Endothelial cell of umbilical vein (primary cell): ENCODE results near the gene ISG15. TPM values are rescaled to one million over a fixed set of nuclear protein-coding genes. Genes with fewer than 3 reads are reported as not detected.

ENCODE experiments used
- BruUV-seq: library from RNA; stranded (reverse); fragments of 400-500 nt; replicated peaks from 2 replicates; lab custom pipeline; 2021; lab: Mats Ljungman, UMichigan
- CTCF ChIA-PET: fragments of 300-600, 350-600 bp; sonication (Branson Sonifier 250); formaldehyde crosslinking; loops from one replicate; lab custom pipeline; 2021; ENCODE audit warnings: antibody characterized with exemption, inconsistent platforms; lab: Charles Lee
- POLR2A ChIA-PET: fragments of 300-600, 350-600 bp; sonication (Branson Sonifier 250); formaldehyde crosslinking; loops from one replicate; lab custom pipeline; 2021; ENCODE audit warnings: antibody characterized with exemption, inconsistent platforms; lab: Charles Lee
- DNase-seq: peaks from one replicate; pipeline ENCODE4 v3.0.0-alpha.2; 2011; ENCODE audit warnings: low read depth, low spot score
- FAIRE-seq: peaks from 2 replicates; lab custom pipeline; 2011; peaks lifted over from hg19 to GRCh38; lab: Jason Lieb, UNC
- H2AFZ ChIP-seq: 2 replicates; pipeline ENCODE4 v1.6.0; 2012; ENCODE audit warnings: low read depth, low read length, control low read depth, inconsistent platforms
- H3K27ac ChIP-seq: 2 replicates; pipeline ENCODE4 v1.5.1; 2011; ENCODE audit warnings: low read depth, mild to moderate bottlenecking, control low read depth, low read length, moderate library complexity; ENCODE audit not compliant: insufficient read depth
- H3K27me3 ChIP-seq, 2 experiments: 2 replicates each; pipeline versions ENCODE4 v1.6.0 to v1.6.1; 2011; ENCODE audit warnings: low read length in 2 of 2, mixed read lengths in 1 of 2; ENCODE audit not compliant: control insufficient read depth in 2 of 2, insufficient read depth in 2 of 2
- H3K36me3 ChIP-seq, 2 experiments: 2 replicates in 1 of 2; 3 replicates in 1 of 2; pipeline ENCODE4 v1.5.1; 2011; ENCODE audit warnings: low read length in 2 of 2, mild to moderate bottlenecking in 1 of 2, moderate library complexity in 1 of 2; ENCODE audit not compliant: control insufficient read depth in 2 of 2, insufficient read depth in 2 of 2; ENCODE audit errors: extremely low read depth in 1 of 2
- H3K4me1 ChIP-seq: 3 replicates; pipeline ENCODE4 v1.5.1; 2011; ENCODE audit warnings: mild to moderate bottlenecking, low read length; ENCODE audit not compliant: control insufficient read depth, insufficient read depth; ENCODE audit errors: extremely low read depth
- H3K4me2 ChIP-seq: 2 replicates; pipeline ENCODE4 v1.6.1; 2011; ENCODE audit warnings: low read length, control low read depth, mixed read lengths; ENCODE audit not compliant: insufficient read depth
- H3K4me3 ChIP-seq, 3 experiments: fragments of 200-600 bp in 1 of 3; sonication (generic), shearing (Covaris generic) in 1 of 3; replicated peaks in 1 of 3; 2 replicates each; pipeline ENCODE4 v1.5.1; 2011 to 2016; ENCODE audit warnings: control low read depth in 3 of 3, low read length in 3 of 3, mild to moderate bottlenecking in 2 of 3, inconsistent platforms in 1 of 3, low read depth in 1 of 3, moderate library complexity in 1 of 3; ENCODE audit not compliant: insufficient read depth in 1 of 3
- H3K79me2 ChIP-seq: 2 replicates; pipeline ENCODE4 v1.6.0; 2012; ENCODE audit warnings: low read length, inconsistent platforms; ENCODE audit not compliant: control insufficient read depth, insufficient read depth
- H3K9ac ChIP-seq: replicated peaks from 2 replicates; pipeline ENCODE3; 2011; ENCODE audit warnings: low read length, control low read depth; ENCODE audit not compliant: insufficient read depth; ENCODE audit errors: extremely low read depth
- H3K9me1 ChIP-seq: replicated peaks from 3 replicates; pipeline ENCODE4 v1.6.0; 2011; ENCODE audit warnings: mild to moderate bottlenecking, low read length; ENCODE audit not compliant: control insufficient read depth, insufficient read depth; ENCODE audit errors: extremely low read depth
- H3K9me3 ChIP-seq: replicated peaks from 2 replicates; pipeline ENCODE4 v1.5.1; 2012; ENCODE audit warnings: low read length, inconsistent platforms; ENCODE audit not compliant: control insufficient read depth, insufficient read depth
- H4K20me1 ChIP-seq: replicated peaks from 2 replicates; pipeline ENCODE3; 2011; ENCODE audit warnings: mild to moderate bottlenecking, low read length; ENCODE audit not compliant: control insufficient read depth, insufficient read depth; ENCODE audit errors: extremely low read depth
- EZH2 ChIP-seq: IDR thresholded peaks from 2 replicates; pipeline ENCODE4 v1.6.1; 2012; ENCODE audit warnings: borderline replicate concordance, low read depth, mild to moderate bottlenecking, moderate library complexity, low read length, inconsistent platforms; ENCODE audit not compliant: severe bottlenecking
- FOS ChIP-seq: IDR thresholded peaks from 2 replicates; pipeline ENCODE4 v1.6.1; 2011; ENCODE audit warnings: mild to moderate bottlenecking, low read length, moderate library complexity, borderline replicate concordance; ENCODE audit not compliant: insufficient read depth
- GATA2 ChIP-seq: IDR thresholded peaks from 2 replicates; pipeline ENCODE4 v1.7.0; 2011; ENCODE audit warnings: low read depth, mild to moderate bottlenecking, moderate library complexity, mixed read lengths, low read length; ENCODE audit not compliant: insufficient read length, insufficient read depth
- JUN ChIP-seq: IDR thresholded peaks from 2 replicates; pipeline ENCODE4 v1.6.1; 2011; ENCODE audit warnings: borderline replicate concordance, low read depth; ENCODE audit not compliant: insufficient read length, insufficient read depth
- MYC ChIP-seq: IDR thresholded peaks from one replicate; pipeline ENCODE4 v1.6.1; 2011; ENCODE audit warnings: mild to moderate bottlenecking, low read depth, low read length
- POLR2A ChIP-seq: IDR thresholded peaks from 2 replicates; pipeline ENCODE4 v1.6.1; 2012; ENCODE audit warnings: low read depth, mild to moderate bottlenecking, control low read depth, low read length
- POLR2AphosphoS5 ChIP-seq: IDR thresholded peaks from 2 replicates; pipeline ENCODE4 v1.6.1; 2012; ENCODE audit warnings: low read depth, mild to moderate bottlenecking, control low read depth, low read length, moderate library complexity; ENCODE audit not compliant: insufficient read depth
- dilution Hi-C: fragments of 300-500 bp; cut with MboI; formaldehyde crosslinking; loops from one replicate; pipeline ENCODE4 v1.15.0; 2019; ENCODE audit warnings: low sequenced_read_pairs; ENCODE audit not compliant: extremely low pct_ligation_motif_present
- intact Hi-C: fragments of 100-400 bp; cut with micrococcal nuclease; formaldehyde crosslinking; loops from one replicate; pipeline ENCODE4 v1.10.0; 2022
- polyA plus RNA-seq, 4 experiments: library from polyadenylated mRNA; depleted of rRNA in 3 of 4; stranded (reverse) in 3 of 4; unstranded in 1 of 4; fragments of >200 nt; gene quantifications; 2 replicates each; pipeline versions ENCODE4 v1.2.1 to v1.2.3, GENCODE V29; 2011 to 2012; ENCODE audit warnings: missing spikeins in 1 of 4
- total RNA-seq: library from RNA; stranded (reverse); gene quantifications from 2 replicates; pipeline ENCODE4 v1.2.3, GENCODE V29; 2021
- TF ChIP-seq, protein P1 (sequence below), 2 donors: IDR thresholded peaks; 1 replicate in 1 of 2; 2 replicates in 1 of 2; pipeline ENCODE4 v1.5.1; 2011; ENCODE audit warnings: low read length in 2 of 2, mild to moderate bottlenecking in 2 of 2, moderate library complexity in 2 of 2, control low read depth in 1 of 2, inconsistent platforms in 1 of 2, low read depth in 1 of 2; ENCODE audit not compliant: insufficient read depth in 1 of 2; ENCODE audit errors: extremely low read depth in 1 of 2
- TF ChIP-seq, protein P2 (sequence below): IDR thresholded peaks from 2 replicates; pipeline ENCODE4 v1.6.1; 2011; ENCODE audit not compliant: insufficient read depth, insufficient read length

The ISG15 gene
- total and polyA plus RNA-seq, 2 donors (not counting 3 experiments of a cell fraction or from before 2014, with no cell fraction given), result 44.6 to 154 TPM

DNA sequence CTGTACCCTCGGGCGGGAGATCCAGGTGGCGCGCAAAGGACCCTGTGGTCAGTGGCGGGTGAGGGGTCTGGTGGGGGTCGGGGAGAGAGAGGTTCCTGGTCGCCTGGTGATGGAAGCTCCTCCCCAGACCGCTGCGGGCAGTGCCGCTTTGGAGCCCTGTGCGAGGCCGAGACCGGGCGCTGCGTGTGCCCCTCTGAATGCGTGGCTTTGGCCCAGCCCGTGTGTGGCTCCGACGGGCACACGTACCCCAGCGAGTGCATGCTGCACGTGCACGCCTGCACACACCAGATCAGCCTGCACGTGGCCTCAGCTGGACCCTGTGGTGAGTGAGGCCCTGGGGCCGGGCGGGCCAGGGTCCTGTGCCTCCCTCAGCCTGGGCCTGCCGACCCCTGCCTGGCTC is 30.1 kb downstream of the ISG15 start:
- H3K27me3 ChIP-seq, result no peaks in the 10 kb centered on the region
- CTCF ChIA-PET, result no interaction called here

DNA sequence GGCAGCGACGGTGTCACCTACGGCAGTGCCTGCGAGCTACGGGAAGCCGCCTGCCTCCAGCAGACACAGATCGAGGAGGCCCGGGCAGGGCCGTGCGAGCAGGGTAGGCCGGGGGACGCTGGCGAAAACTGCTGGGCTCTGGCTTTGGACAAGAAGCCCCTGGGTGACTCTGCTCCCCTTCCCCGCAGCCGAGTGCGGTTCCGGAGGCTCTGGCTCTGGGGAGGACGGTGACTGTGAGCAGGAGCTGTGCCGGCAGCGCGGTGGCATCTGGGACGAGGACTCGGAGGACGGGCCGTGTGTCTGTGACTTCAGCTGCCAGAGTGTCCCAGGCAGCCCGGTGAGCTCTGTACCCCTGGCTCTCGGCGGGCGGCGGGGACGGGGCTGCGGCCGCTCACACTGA is 30.6 kb downstream of the ISG15 start:
- no peaks in the 10 kb centered on the region for H3K79me2 ChIP-seq
- no peak overlapping the region for H3K4me2 ChIP-seq
- peaks cover 7% of the 10 kb centered on the region for H3K4me1 ChIP-seq
- H3K9ac ChIP-seq, result no peak overlapping the region
- no peak for DNase-seq
- H3K27me3 ChIP-seq, result no peaks in the 10 kb centered on the region
- no peaks in the 10 kb centered on the region for H3K9me1 ChIP-seq
- H3K36me3 ChIP-seq, result peaks cover 0 to 16% of the 10 kb centered on the region in 2 experiments
- ChIA-PET CTCF (interaction anchor here (1.0 to 1.1 kb wide), 2 partner anchors 20 to 59 kb away, joined by 3 read pairs; no protein-coding TSS in a partner anchor), POLR2A (no interaction called here)
- H3K4me3 ChIP-seq, result no peak overlapping the region
- intact Hi-C loops, result no loop called here
- no peaks in the 10 kb centered on the region for H3K9me3 ChIP-seq
- no peak for FAIRE-seq
- no peak overlapping the region for H2AFZ ChIP-seq
- TF ChIP-seq GATA2 (no peak), FOS (no peak), POLR2AphosphoS5 (no peak), MYC (no peak), JUN (no peak), POLR2A (no peak), EZH2 (no peak)
- TF ChIP-seq, protein P1, sequence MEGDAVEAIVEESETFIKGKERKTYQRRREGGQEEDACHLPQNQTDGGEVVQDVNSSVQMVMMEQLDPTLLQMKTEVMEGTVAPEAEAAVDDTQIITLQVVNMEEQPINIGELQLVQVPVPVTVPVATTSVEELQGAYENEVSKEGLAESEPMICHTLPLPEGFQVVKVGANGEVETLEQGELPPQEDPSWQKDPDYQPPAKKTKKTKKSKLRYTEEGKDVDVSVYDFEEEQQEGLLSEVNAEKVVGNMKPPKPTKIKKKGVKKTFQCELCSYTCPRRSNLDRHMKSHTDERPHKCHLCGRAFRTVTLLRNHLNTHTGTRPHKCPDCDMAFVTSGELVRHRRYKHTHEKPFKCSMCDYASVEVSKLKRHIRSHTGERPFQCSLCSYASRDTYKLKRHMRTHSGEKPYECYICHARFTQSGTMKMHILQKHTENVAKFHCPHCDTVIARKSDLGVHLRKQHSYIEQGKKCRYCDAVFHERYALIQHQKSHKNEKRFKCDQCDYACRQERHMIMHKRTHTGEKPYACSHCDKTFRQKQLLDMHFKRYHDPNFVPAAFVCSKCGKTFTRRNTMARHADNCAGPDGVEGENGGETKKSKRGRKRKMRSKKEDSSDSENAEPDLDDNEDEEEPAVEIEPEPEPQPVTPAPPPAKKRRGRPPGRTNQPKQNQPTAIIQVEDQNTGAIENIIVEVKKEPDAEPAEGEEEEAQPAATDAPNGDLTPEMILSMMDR (IDR thresholded peaks at IDR 0.05; ENCODE audit: extremely low read depth in 1 of 2, insufficient read depth in 1 of 2, low read depth in 1 of 2, low read length in 2 of 2), result no peak
- TF ChIP-seq, protein P2, sequence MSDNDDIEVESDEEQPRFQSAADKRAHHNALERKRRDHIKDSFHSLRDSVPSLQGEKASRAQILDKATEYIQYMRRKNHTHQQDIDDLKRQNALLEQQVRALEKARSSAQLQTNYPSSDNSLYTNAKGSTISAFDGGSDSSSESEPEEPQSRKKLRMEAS, result no peak
- H4K20me1 ChIP-seq, result no peaks in the 10 kb centered on the region
- dilution Hi-C loops, result no loop called here
- H3K27ac ChIP-seq, result no peak overlapping the region
- no TSS peak for BruUV-seq

More for the DNA sequence above, 30.1 kb downstream of the ISG15 start:
- dilution Hi-C loops (no loop called here), intact Hi-C loops (no loop called here)
- Histone ChIP-seq H3K9me1 (no peaks in the 10 kb centered on the region), H2AFZ (no peak overlapping the region), H3K4me3 (no peak overlapping the region), H3K9ac (no peak overlapping the region), H3K4me2 (no peak overlapping the region), H3K9me3 (no peaks in the 10 kb centered on the region), H3K36me3 (peaks cover 0 to 16% of the 10 kb centered on the region in 2 experiments), H3K27ac (no peak overlapping the region), H3K79me2 (no peaks in the 10 kb centered on the region), H3K4me1 (peaks cover 7% of the 10 kb centered on the region), H4K20me1 (no peaks in the 10 kb centered on the region)
- no peak for TF ChIP-seq FOS
- DNase-seq (no peak), FAIRE-seq (no peak)
- no TSS peak for BruUV-seq
- POLR2A ChIA-PET, result no interaction called here
